ENCODE data around the gene AKR7A3.

- TF ChIP-seq CTCF (IDR thresholded peaks at IDR 0.05; ENCODE audit: low read depth, low read length, missing input control) (no peak), YY1 (IDR thresholded peaks at IDR 0.05) (no peak), RAD21 (IDR thresholded peaks at IDR 0.05) (no peak), MAX (IDR thresholded peaks at IDR 0.05) (no peak)
- TF ChIP-seq, protein P1, sequence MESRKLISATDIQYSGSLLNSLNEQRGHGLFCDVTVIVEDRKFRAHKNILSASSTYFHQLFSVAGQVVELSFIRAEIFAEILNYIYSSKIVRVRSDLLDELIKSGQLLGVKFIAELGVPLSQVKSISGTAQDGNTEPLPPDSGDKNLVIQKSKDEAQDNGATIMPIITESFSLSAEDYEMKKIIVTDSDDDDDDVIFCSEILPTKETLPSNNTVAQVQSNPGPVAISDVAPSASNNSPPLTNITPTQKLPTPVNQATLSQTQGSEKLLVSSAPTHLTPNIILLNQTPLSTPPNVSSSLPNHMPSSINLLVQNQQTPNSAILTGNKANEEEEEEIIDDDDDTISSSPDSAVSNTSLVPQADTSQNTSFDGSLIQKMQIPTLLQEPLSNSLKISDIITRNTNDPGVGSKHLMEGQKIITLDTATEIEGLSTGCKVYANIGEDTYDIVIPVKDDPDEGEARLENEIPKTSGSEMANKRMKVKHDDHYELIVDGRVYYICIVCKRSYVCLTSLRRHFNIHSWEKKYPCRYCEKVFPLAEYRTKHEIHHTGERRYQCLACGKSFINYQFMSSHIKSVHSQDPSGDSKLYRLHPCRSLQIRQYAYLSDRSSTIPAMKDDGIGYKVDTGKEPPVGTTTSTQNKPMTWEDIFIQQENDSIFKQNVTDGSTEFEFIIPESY (IDR thresholded peaks at IDR 0.05): no peak
Observed at GRCh38 chr1:19322481-19322880, 33.9 kb upstream of the AKR7A3 start.

All from liver (tissue), 3 donors.